Measurements from ENCODE around the gene NES. TPM values are rescaled to one million over a fixed set of nuclear protein-coding genes. Genes with fewer than 3 reads are reported as not detected.

The NES gene
- total RNA-seq, 4 donors from 2014 or later, result 3.5 to 8.0 (median 5.4) TPM

DNA sequence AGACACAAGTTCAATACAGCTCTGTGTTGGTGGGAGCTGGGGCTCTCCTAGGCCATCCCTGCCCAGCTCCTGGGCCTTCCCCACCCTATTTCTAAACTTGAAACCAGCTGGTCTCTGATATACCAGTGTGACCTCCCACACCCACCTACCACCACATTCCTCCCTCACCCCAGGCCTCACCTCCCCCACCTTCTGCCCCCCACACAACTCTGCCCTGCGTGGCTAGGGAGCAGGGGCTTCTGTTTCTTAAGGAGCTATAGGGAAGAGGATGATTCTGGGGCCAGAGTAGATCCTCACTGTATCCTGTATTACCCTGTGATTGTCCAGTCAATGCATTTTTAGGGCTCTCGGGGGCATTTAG is 16.5 kb downstream of the NES start:
- intact Hi-C loops (cut with DNase I), result no loop called here
- DNase-seq, result no peak
- Histone ChIP-seq H3K9me3 (no peaks in the 10 kb centered on the region), H3K27me3 (peaks cover 0 to 24% (median 0%) of the 10 kb centered on the region in 4 donors), H3K4me1 (peaks cover 49 to 90% (median 73%) of the 10 kb centered on the region in 3 donors), H3K27ac (peak overlapping the region; percentile 63 to 92 (median 80)), H3K36me3 (no peaks in the 10 kb centered on the region), H3K4me3 (peak overlapping the region in 3 of 4 donors; percentile 19 to 53 (median 32))
- 60 to 67% methylated on average over 1 to 2 of the region's 2 CpGs for WGBS, 2 donors
- TF ChIP-seq POLR2A (IDR thresholded peaks at IDR 0.05), result no peak
- TF ChIP-seq, protein P1, sequence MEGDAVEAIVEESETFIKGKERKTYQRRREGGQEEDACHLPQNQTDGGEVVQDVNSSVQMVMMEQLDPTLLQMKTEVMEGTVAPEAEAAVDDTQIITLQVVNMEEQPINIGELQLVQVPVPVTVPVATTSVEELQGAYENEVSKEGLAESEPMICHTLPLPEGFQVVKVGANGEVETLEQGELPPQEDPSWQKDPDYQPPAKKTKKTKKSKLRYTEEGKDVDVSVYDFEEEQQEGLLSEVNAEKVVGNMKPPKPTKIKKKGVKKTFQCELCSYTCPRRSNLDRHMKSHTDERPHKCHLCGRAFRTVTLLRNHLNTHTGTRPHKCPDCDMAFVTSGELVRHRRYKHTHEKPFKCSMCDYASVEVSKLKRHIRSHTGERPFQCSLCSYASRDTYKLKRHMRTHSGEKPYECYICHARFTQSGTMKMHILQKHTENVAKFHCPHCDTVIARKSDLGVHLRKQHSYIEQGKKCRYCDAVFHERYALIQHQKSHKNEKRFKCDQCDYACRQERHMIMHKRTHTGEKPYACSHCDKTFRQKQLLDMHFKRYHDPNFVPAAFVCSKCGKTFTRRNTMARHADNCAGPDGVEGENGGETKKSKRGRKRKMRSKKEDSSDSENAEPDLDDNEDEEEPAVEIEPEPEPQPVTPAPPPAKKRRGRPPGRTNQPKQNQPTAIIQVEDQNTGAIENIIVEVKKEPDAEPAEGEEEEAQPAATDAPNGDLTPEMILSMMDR (IDR thresholded peaks at IDR 0.05), result no peak

DNA sequence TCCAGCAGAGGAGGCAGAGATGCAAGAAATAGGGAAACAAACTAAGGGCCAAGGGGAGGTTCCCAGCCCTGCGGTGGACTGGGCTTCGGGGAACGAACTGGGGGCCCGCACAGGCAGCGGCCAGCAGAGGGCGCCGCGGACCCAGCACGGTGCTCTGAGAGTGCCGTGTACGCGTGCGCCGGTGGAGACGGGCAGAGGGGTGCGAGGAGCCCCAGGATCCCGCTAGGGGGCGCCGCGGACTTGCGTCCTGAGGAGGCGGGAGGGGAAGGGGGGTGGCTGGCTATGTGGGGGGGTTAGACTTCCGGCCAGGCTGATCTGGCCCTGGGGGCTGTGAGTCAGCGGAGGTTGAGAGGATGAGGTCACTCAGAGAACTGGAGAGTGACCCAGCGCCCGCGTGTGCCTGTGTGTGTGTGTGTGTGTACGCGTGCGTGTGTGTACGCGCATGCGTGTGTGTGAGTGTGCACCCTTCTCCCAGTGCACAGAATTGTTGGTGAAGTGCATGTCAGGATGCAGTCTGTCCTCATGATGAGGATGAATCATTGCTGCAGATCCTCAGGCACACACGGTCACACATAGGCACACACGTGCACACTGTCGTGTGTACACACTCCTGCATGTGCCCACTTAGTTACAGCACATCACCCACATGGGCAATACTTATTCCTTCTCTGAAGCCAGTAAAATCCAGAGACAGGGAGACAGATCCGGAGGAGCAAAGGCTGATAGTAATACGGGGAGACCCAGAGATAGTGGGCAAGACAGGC is 17.0 kb downstream of the NES start:
- peaks cover 49 to 84% (median 69%) of the 10 kb centered on the region in 3 donors for H3K4me1 ChIP-seq
- 14 to 31% methylated on average over 4 to 26 of the region's 38 CpGs for WGBS, 2 donors

DNA sequence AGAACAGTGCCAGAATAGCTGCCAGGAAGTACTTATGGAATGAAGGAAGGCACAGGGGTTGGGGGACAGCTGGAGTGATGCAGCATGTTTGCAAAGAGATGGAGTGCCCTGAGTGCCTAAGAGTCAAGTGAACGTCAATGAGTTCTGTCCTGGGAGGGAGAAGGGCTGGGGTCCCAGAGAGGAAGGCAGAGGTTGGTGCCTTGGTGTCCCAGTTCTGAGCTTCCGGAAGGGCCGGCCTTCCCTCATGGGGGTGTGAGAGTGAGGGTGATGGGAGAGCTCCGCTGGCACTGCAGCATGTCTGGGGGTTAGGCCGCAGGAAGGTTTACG is 17.6 kb downstream of the NES start:
- Histone ChIP-seq H3K27ac (peak overlapping the region in 3 of 4 donors; percentile 75 to 92 (median 86)), H3K4me3 (peak overlapping the region in 2 of 4 donors; percentile 32 to 53), H3K4me1 (peaks cover 45 to 79% (median 63%) of the 10 kb centered on the region in 3 donors), H3K27me3 (peaks cover 0 to 35% (median 0%) of the 10 kb centered on the region in 4 donors), H3K9me3 (no peaks in the 10 kb centered on the region), H3K36me3 (no peaks in the 10 kb centered on the region)
- TF ChIP-seq, protein P1 (IDR thresholded peaks at IDR 0.05), result no peak
- TF ChIP-seq POLR2A (IDR thresholded peaks at IDR 0.05), result no peak
- DNase-seq, result no peak
- intact Hi-C loops (cut with DNase I), result no loop called here
- 27 to 39% methylated on average over 6 of the region's 6 CpGs for WGBS, 2 donors

More for the DNA sequence above, 17.0 kb downstream of the NES start:
- no peaks in the 10 kb centered on the region for H3K36me3 ChIP-seq
- H3K4me3 ChIP-seq, result peak overlapping the region in 2 of 4 donors; percentile 32 to 53
- H3K9me3 ChIP-seq, result no peaks in the 10 kb centered on the region
- DNase-seq, result peak; percentile 78
- peaks cover 0 to 29% (median 0%) of the 10 kb centered on the region in 4 donors for H3K27me3 ChIP-seq
- TF ChIP-seq POLR2A (IDR thresholded peaks at IDR 0.05), result no peak
- TF ChIP-seq, protein P1 (IDR thresholded peaks at IDR 0.05), result peak; percentile 96 to 99 (median 99)
- intact Hi-C loops (cut with DNase I), result no loop called here
- H3K27ac ChIP-seq, result peak overlapping the region; percentile 63 to 92 (median 80)

DNA sequence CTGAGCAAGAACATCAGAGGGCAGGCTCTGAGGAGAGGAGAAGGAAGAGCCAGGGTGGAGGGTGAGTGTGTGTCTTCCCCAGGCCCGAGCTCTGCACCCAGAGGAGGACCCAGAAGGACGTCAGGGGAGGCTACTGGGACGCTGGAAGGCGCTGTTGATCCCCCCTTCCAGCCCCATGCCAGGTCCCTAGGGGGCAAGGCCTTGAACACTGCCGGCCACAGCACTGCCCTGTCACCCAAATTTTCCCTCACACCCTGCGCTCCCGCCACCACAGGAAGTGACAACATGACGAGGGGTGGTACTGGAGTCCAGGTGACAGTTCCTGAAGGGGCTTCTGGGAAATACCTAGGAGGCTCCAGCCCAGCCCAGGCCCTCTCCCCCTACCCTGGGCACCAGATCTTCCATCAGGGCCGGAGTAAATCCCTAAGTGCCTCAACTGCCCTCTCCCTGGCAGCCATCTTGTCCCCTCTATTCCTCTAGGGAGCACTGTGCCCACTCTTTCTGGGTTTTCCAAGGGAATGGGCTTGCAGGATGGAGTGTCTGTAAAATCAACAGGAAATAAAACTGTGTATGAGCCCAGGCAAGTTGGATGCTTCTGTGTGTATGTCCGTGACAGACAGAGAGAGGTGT is 18.1 kb downstream of the NES start:
- H3K27ac ChIP-seq, result peak overlapping the region in 3 of 4 donors; percentile 75 to 92 (median 86)
- WGBS, 2 donors, result 40 to 59% methylated on average over 2 to 4 of the region's 10 CpGs
- intact Hi-C loops (cut with DNase I), result no loop called here

More for the DNA sequence above, 18.1 kb downstream of the NES start:
- Histone ChIP-seq H3K4me3 (no peak overlapping the region), H3K9me3 (no peaks in the 10 kb centered on the region), H3K27me3 (peaks cover 0 to 40% (median 0%) of the 10 kb centered on the region in 4 donors), H3K36me3 (no peaks in the 10 kb centered on the region), H3K4me1 (peaks cover 43 to 73% (median 58%) of the 10 kb centered on the region in 3 donors)
- TF ChIP-seq POLR2A (IDR thresholded peaks at IDR 0.05), result no peak
- TF ChIP-seq, protein P1 (IDR thresholded peaks at IDR 0.05), result no peak
- DNase-seq, result no peak
